B cell (primary cell): Measurements from ENCODE around the gene DGKE. TPM values are rescaled to one million over a fixed set of nuclear protein-coding genes. Genes with fewer than 3 reads are reported as not detected.

Experiments used
- ATAC-seq: fragments of 200-7000 bp; cut with Tn5 transposase; one replicate; pipeline ENCODE4 v1.10.0; 2021; ENCODE audit warnings: low read depth, mild to moderate bottlenecking, moderate number of reproducible peaks, moderate library complexity
- CTCF ChIA-PET: fragments of 350-600 bp; sonication (Branson Sonifier 250); formaldehyde crosslinking; loops from one replicate; lab custom pipeline; 2021; ENCODE audit warnings: antibody characterized with exemption, inconsistent platforms; lab: Charles Lee
- POLR2A ChIA-PET: fragments of 350-600 bp; sonication (Branson Sonifier 250); formaldehyde crosslinking; loops from one replicate; lab custom pipeline; 2021; ENCODE audit warnings: antibody characterized with exemption; lab: Charles Lee
- DNase-seq: peaks from one replicate; pipeline ENCODE4 v3.0.0; 2013
- H2AFZ ChIP-seq: 2 replicates; pipeline ENCODE4 v1.6.1; 2012; ENCODE audit warnings: mild to moderate bottlenecking, low read depth, low read length; ENCODE audit not compliant: insufficient read depth, poor library complexity, severe bottlenecking
- H3K27ac ChIP-seq, 2 donors: 1 replicate in 1 of 2; 2 replicates in 1 of 2; pipeline ENCODE4 v1.5.1; 2012 to 2013; ENCODE audit warnings: low read length in 2 of 2, mild to moderate bottlenecking in 2 of 2, moderate library complexity in 1 of 2
- H3K27me3 ChIP-seq, 4 experiments: fragments of 200-600 bp in 1 of 4; sonication (generic) in 1 of 4; replicated peaks in 1 of 4; 1 replicate in 2 of 4; 2 replicates in 2 of 4; pipeline versions ENCODE4 v1.6.1 to v1.7.0; 2013 to 2016; ENCODE audit warnings: low read length in 3 of 4, mild to moderate bottlenecking in 2 of 4, mixed read lengths in 1 of 4, moderate library complexity in 1 of 4; ENCODE audit not compliant: insufficient read depth in 4 of 4, control insufficient read depth in 3 of 4; ENCODE audit errors: control extremely low read depth in 1 of 4
- H3K36me3 ChIP-seq, 2 experiments: replicated peaks in 1 of 2; 1 replicate in 1 of 2; 2 replicates in 1 of 2; pipeline versions ENCODE4 v1.6.1 to v1.7.1; 2013; ENCODE audit warnings: low read length in 1 of 2; ENCODE audit not compliant: insufficient read depth in 2 of 2, control insufficient read depth in 1 of 2; ENCODE audit errors: control extremely low read depth in 1 of 2, extremely low read depth in 1 of 2
- H3K4me1 ChIP-seq, 2 donors: fragments of 200-600 bp in 1 of 2; sonication (generic) in 1 of 2; 1 replicate in 1 of 2; 2 replicates in 1 of 2; pipeline versions ENCODE4 v1.5.1 to v1.6.1; 2013 to 2017; ENCODE audit warnings: low read length in 2 of 2; ENCODE audit not compliant: control insufficient read depth in 2 of 2, insufficient read depth in 2 of 2
- H3K4me2 ChIP-seq: replicated peaks from 2 replicates; pipeline ENCODE3; 2012; ENCODE audit warnings: mild to moderate bottlenecking, low read depth, low read length; ENCODE audit not compliant: poor library complexity, severe bottlenecking
- H3K4me3 ChIP-seq, 5 experiments: fragments of 200-600 bp in 1 of 5; sonication (generic) in 1 of 5; 1 replicate in 3 of 5; 2 replicates in 2 of 5; pipeline versions ENCODE4 v1.5.1 to v1.7.0; 2011 to 2016; ENCODE audit warnings: low read length in 4 of 5, mild to moderate bottlenecking in 4 of 5, low read depth in 2 of 5, control low read depth in 1 of 5, moderate library complexity in 1 of 5; ENCODE audit not compliant: insufficient read depth in 1 of 5; ENCODE audit errors: control extremely low read depth in 1 of 5, extremely low read depth in 1 of 5
- H3K79me2 ChIP-seq: fragments of 200-600 bp; sonication (generic); one replicate; pipeline ENCODE4 v1.6.0; 2016; ENCODE audit warnings: low read length; ENCODE audit not compliant: control insufficient read depth, insufficient read depth
- H3K9ac ChIP-seq: fragments of 200-600 bp; sonication (generic); 2 replicates; pipeline ENCODE4 v1.6.1; 2017; ENCODE audit warnings: mild to moderate bottlenecking, low read length, moderate library complexity
- H3K9me3 ChIP-seq, 3 donors: one replicate each; pipeline versions ENCODE4 v1.6.1 to v1.7.1; 2013; ENCODE audit warnings: low read length in 2 of 3; ENCODE audit not compliant: control insufficient read depth in 2 of 3, insufficient read depth in 1 of 3; ENCODE audit errors: control extremely low read depth in 1 of 3
- H4K20me1 ChIP-seq: 2 replicates; pipeline ENCODE4 v1.6.0; 2012; ENCODE audit warnings: mild to moderate bottlenecking, low read length; ENCODE audit not compliant: insufficient read depth, control insufficient read depth, poor library complexity, severe bottlenecking
- H3K27ac Mint-ChIP-seq: one replicate; pipeline ENCODE4 v1.8.0; 2021; ENCODE audit warnings: mixed read lengths
- H3K27me3 Mint-ChIP-seq: one replicate; pipeline ENCODE4 v1.8.0; 2021; ENCODE audit warnings: mixed read lengths
- H3K4me1 Mint-ChIP-seq: one replicate; pipeline ENCODE4 v1.8.0; 2021; ENCODE audit warnings: mixed read lengths
- H3K4me3 Mint-ChIP-seq: one replicate; pipeline ENCODE4 v1.8.0; 2021; ENCODE audit warnings: mixed read lengths
- H3K9me3 Mint-ChIP-seq: one replicate; pipeline ENCODE4 v1.8.0; 2022; ENCODE audit warnings: mixed read lengths; ENCODE audit not compliant: insufficient read depth
- CTCF ChIP-seq: fragments of 200-600 bp; IDR thresholded peaks from one replicate; pipeline ENCODE4 v1.8.0; 2022; ENCODE audit warnings: antibody characterized with exemption, mild to moderate bottlenecking
- EZH2 ChIP-seq: IDR thresholded peaks from 2 replicates; pipeline ENCODE4 v1.6.1; 2012; ENCODE audit warnings: borderline replicate concordance, low read depth, mild to moderate bottlenecking, moderate library complexity, low read length; ENCODE audit not compliant: insufficient read depth, poor library complexity, severe bottlenecking
- WGBS: methylation state at CpG from one replicate; pipeline ENCODE4 v1.1.5; 2013; ENCODE audit warnings: missing lambda C conversion rate; ENCODE audit not compliant: insufficient coverage; 5-methylcytosine and 5-hydroxymethylcytosine counted together
- intact Hi-C: fragments of 100-400 bp; cut with micrococcal nuclease; formaldehyde crosslinking; loops from one replicate; pipeline ENCODE4 v1.10.0; 2022
- polyA plus RNA-seq: library from polyadenylated mRNA; depleted of rRNA; stranded (reverse); fragments of >200 nt; gene quantifications from 2 replicates; pipeline ENCODE4 v1.2.3, GENCODE V29; 2012
- total RNA-seq, 2 donors: library from RNA; stranded (reverse); fragments of 120-200 nt in 1 of 2; gene quantifications; 1 replicate in 1 of 2; 2 replicates in 1 of 2; pipeline versions ENCODE4 v1.2.3 to v1.2.4, GENCODE V29; 2013 to 2022

The DGKE gene
- total and polyA plus RNA-seq, 2 donors (not counting 1 experiment from before 2014, with no cell fraction given) = 8.9 to 28.1 TPM

- intact Hi-C loops = loop anchor here (1.0 to 10.0 kb wide), 8 partner anchors 14 to 1252 kb away; partner anchors contain the start of genes COIL, DYNLL2, MSI2 and SCPEP1
- Mint-ChIP-seq H3K4me1 (peaks cover 44% of the 10 kb centered on the region), H3K27me3 (no peaks in the 10 kb centered on the region), H3K27ac (peak overlapping the region; percentile 86), H3K9me3 (no peaks in the 10 kb centered on the region), H3K4me3 (peak overlapping the region; percentile 95)
- Histone ChIP-seq H3K27ac (peak overlapping the region; percentile 45 to 78), H3K27me3 (no peaks in the 10 kb centered on the region), H3K4me1 (peaks cover 21 to 24% of the 10 kb centered on the region in 2 donors), H3K4me2 (peak overlapping the region; percentile 93), H2AFZ (peak overlapping the region; percentile 95), H3K9ac (peak overlapping the region; percentile 85), H3K79me2 (peaks cover 34% of the 10 kb centered on the region), H4K20me1 (peaks cover 26% of the 10 kb centered on the region), H3K4me3 (peak overlapping the region; percentile 27 to 86 (median 76)), H3K9me3 (no peaks in the 10 kb centered on the region), H3K36me3 (peaks cover 0 to 4% of the 10 kb centered on the region in 2 experiments)
- WGBS = under 1% methylated on average over 92 of the region's 95 CpGs
- TF ChIP-seq CTCF (no peak), EZH2 (no peak)
- peak; percentile 51 for ATAC-seq
- POLR2A ChIA-PET = interaction anchor here (0.9 to 2.4 kb wide), 3 partner anchors 80 to 145 kb away, joined by 3 to 27 read pairs (median 4); partner anchors contain the start of genes SCPEP1 and TRIM25
- CTCF ChIA-PET = interaction anchor here (1.1 to 6.1 kb wide), 6 partner anchors 9 to 109 kb away, joined by 3 to 37 read pairs (median 4); no protein-coding TSS in a partner anchor
- DNase-seq = peak; percentile 78
These were observed 718 bp upstream of the DGKE start for GRCh38 chr17:56833057-56833808.
